Activated CD4-positive, alpha-beta T cell treated with anti-CD3 and anti-CD28 coated beads, Interleukin-2, amount 50 U/mL, for 4 hours (primary cell): ENCODE results near the gene GGPS1.
"Not testable (repeated sequence)": the region's sequence is repeated elsewhere in the genome, so short reads cannot be mapped to it uniquely, and the experiment has no call there.

Experiments used
- DNase-seq, 2 experiments: peaks; one replicate each; pipeline ENCODE4 v3.0.0-alpha.2; 2020

Gene GGPS1

GRCh38 chr1:235328271-235329138, at the start of gene GGPS1:
Gene GGPS1, plus strand, starts transcription at chr1:235328570. Its CDS starts 6,695 bp downstream, at chr1:235335265.
- peak; percentile 99 for DNase-seq

- no peak for DNase-seq
These were observed 49.5 kb upstream of the GGPS1 start for GRCh38 chr1:235278915-235279292.

DNA sequence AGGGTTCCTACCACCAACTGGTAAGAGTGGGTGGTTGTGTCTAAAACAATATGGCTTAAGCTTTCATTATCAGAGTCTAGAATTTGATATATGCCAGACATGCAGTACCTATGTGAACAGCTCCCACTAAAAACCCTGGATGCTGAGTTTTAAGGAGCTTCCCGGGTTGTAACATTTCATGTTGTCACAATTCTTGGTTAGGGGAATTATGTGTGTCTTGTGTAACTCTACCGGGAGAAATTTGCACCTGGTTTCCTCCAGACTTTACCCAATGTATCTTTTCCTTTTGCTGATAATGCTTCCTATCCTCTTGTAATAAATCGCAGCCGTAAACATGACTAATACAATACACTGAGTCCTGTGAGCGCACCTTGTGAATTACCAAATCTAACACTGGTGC, 48.7 kb upstream of the GGPS1 start:
- no peak for DNase-seq

DNA sequence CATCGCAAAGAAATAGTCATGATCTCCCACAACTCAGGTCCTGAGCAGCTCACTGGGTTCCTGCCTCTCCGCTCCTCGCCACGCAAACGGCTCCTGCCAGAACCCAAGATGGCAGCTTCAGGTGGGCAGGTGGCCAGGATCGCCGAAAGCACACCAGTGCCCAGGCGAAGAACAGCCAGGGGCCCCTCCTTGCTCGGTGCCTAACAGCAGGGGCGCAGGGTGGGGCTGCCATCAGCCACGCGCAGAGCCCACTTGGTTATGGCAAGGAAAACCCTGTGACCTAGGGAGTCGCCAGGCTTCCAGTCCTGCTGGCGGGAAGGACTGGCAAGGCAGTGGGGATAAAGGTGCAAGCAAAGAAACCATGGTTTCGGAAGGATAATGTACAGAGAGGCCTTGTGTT, 47.9 kb upstream of the GGPS1 start:
- DNase-seq = no peak

DNA sequence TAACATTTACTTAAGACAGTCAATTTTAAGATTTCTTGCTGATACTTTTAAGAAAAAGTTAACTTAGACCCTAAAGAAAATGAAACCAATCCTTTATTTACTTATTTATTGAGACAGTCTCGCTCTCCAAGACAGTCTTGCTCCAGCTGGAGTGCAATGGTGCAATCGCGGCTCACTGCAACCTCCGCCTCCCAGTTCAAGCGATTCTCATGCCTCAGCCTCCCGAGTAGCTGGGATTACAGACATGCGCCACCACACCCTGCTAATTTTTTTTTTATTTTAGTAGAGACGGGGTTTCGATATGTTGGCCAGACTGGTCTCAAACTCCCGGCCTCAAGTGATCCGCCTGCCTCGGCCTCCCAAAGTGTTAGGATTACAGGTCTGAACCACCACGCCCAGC, 44.7 kb upstream of the GGPS1 start:
- not testable (repeated sequence) for DNase-seq

GRCh38 chr1:235284231-235284769, 44.1 kb upstream of the GGPS1 start:
- DNase-seq = no peak

DNA sequence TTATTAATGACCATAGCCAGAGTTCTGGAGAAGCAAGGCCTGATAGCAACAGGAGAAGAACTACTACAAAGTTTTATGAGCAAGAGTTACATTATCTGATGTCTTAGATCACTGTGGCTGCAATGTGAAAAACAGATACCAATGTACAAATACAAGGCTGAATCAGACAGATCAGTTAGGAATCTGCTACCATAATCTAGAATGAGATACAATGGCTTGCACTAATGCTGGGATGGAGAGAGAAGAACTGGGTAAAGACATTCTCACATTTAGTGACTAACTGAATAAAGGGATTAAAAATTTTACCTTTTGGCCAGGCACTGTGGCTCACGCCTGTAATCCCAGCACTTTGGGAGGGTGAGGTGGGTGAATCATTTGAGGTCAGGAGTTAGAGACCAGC, 41.7 kb upstream of the GGPS1 start:
- DNase-seq = no peak

DNA sequence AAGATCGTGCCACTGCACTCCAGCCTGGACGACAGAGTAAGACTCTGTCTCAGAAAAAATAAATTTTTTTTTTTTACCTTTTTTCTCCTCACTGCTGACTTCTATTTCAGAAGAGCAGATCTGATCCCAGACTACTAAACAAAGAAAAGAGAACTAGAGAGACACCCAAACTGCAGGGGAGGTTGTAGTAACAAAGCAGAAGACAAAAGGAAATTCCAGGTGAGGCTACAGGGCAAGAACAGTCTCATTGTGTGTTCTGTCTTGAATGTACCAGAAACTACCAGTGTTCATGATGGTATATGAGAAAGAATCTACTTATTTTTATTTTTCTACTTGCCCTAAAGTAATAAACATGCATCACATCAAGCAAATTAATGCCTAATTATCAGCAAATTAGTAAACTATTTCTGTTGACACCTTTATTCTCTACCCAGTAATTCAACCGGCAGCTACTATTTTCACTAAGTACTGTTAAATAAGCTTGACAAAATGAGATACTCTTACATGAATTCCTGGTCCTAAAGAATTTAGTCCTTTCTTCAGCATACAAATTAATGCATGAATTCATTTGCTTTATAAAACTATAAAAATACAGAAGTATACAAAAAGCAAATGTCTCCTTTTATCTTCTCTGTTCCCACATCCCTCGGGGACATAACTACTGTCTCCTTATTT, 41.0 kb upstream of the GGPS1 start:
- DNase-seq = no peak

DNA sequence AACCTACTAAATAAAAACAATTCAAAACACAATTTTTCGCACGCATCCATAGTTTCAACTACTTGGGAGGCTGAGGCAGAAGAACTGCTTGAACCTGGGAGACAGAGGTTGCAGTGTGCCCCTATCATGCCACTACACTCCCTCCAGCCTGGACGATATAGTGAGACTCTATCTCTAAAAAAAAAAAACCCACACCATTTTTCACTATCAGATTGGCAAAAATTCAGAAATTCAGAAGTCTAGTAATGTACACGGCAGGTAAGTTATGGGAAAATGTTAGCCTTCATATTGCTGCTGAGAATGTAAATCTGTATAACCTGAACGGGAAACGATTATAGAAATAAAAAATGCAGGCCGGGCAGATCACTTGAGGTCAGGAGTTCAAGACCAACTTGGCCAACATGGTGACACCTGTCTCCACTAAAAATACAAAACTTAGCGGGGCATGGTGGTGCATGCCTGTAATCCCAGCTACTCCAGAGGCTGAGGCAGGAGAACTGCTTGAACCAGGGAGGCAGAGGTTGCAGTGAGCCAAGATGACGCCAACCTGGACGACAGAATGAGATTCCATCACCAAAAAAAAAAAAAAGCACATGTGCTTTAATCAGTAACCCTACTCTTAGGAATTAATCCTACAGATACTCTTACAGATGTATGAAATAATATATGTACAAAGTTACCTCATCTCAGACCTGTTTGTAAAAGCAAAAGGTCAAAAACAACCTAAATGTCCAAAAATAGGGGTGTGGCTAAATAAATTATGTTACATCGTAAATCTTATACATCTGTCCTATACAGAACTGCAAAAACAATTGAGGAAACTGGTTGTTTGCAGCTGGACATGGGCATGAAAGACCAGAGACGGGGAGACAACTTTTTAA, 38.3 kb upstream of the GGPS1 start:
- no peak for DNase-seq

DNA sequence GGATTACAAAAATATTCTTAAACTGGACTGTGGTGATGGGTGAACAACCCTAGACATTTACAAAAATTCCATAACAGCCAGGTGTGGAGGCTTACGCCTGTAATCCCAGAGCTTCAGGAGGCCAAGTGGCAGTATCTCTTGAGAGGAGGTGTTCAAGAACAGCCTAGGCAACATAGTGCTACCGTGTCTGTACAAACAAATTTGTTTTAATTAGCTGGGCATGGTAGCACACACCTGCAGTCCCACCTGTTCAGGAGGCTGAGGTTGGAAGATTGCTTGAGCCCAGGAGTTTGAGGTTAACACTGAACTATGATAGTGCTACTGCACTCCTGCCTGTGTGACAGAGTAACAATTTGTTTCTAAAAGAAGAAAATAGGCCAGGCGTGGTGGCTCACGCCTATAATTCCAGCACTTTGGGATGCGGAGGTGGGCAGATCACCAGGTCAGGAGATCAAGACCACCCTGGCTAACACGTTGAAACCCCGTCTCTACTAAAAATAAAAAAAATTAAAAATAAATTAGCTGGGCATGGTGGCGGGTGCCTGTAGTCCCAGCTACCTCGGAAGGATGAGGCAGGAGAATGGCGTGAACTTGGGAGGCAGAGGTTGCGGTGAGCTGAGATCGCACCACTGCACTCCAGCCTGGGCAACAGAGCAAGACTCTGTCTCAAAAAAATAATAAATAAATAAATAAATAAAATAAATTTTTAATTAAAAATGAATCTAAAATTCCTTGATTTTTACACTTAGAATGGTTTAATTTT, 37.4 kb upstream of the GGPS1 start:
- DNase-seq = no peak

GRCh38 chr1:235291599-235292091, 36.7 kb upstream of the GGPS1 start:
- no peak for DNase-seq

GRCh38 chr1:235292790-235293189, 35.6 kb upstream of the GGPS1 start:
- no peak for DNase-seq

GRCh38 chr1:235293322-235293942, 34.9 kb upstream of the GGPS1 start:
- no peak for DNase-seq

DNA sequence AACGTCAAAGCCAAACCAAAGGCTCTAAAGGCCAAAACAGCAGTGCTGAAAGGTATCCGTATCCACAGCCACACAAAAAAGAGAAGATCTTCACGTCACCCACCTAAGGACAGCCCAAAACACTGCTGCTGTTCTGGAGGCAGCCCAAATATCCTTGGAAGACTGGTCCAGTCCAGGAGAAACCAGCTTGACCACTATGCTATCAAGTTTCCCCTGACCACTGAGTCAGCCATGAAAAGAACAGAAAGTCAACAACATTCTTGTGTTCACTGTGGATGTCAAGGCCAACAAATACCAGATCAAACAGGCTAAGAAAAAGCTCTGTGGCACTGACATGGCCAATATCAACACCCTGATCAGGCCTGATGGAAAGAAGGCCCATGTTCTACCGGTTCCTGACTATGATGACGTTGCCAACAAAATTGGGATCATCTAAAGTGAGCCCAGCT, 32.4 kb upstream of the GGPS1 start:
- DNase-seq = no peak

DNA sequence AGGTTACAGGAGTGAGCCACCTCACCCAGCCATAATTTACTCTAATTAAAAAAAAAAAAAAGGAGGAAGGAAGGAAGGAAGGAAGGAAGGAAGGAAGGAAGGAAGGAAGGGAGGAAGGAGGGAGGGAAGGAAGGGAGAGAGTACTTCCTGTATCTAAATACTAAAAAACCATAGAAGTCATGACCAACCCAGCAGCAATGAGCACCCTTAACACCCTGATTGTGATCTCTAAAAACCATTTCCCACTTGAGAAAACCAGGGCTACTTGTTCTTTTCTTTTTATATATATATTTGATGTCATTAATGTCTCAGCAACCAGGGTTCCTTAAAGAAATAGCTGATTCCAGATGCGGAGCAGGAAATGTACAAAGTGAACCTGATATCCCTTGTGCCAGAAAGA, 31.6 kb upstream of the GGPS1 start:
- DNase-seq = no peak

- no peak for DNase-seq
These were observed 30.8 kb upstream of the GGPS1 start for GRCh38 chr1:235297579-235297978.

DNA sequence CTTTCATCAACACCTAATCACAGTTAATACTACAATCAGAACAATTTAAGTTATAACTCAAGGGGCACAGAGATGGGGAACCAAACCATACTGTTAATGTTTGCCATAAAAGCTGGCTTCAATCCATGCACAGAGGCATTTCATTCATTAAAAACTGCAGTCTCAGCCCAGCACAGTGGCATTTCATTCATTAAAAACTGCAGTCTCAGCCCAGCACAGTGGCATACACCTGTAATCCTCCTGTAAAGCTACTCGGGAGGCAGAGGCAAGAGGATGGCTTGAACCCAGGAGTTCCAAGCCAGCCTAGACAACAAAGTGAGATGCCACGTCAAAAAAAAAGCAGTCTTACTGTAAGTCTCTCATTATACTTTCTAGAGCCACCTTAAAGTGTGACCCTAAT, 29.6 kb upstream of the GGPS1 start:
- DNase-seq = no peak

DNA sequence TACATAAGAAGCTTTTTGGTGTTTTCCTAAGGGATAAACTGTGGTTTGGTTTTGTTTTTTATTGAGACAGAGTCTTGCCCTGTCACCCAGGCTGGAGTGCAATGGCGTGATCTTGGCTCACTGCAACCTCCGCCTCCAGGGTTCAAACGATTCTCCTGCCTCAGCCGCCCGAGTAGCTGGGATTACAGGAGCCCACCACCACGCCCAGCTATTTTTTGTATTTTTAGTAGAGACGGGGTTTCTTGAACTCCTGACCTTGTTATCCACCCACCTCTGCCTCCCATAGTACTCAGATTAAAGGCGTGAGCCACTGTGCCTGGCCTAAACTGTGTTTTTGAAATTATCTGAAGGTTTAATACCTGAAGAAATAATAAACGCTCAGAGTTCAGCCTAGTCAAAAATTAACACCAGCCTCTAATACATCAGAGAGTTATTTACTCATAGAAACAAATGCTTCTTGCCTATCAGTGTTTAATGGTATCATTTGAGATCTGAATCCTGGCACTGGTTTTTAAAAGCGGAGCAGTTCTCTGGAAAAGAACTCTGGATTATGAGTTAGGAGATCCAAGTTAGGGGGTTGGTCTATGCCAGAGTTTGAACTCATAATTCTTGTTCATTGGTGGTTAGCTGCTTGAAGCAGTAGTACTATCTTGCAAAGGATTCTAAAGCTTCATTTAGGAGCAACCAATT, 29.1 kb upstream of the GGPS1 start:
- DNase-seq = no peak

DNA sequence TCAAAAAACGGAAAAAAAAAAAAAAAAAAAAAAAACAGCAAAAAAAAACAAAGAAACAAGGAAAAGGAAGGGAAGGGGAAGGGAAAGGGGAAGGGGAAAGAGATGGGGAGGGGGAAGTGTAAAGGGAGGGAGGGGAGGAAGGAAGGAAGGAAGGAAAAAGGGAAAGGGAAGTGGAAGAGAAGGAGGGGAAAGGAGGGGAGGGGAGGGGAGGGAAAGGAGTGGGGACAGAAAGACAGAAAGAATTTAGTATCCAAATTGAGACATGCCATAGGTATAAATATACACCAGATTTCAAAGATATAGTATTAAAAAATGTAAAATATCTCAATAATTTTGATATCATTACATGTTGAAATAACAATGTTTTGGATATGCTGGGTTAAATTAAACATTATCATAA, 26.2 kb upstream of the GGPS1 start:
- no peak for DNase-seq

DNA sequence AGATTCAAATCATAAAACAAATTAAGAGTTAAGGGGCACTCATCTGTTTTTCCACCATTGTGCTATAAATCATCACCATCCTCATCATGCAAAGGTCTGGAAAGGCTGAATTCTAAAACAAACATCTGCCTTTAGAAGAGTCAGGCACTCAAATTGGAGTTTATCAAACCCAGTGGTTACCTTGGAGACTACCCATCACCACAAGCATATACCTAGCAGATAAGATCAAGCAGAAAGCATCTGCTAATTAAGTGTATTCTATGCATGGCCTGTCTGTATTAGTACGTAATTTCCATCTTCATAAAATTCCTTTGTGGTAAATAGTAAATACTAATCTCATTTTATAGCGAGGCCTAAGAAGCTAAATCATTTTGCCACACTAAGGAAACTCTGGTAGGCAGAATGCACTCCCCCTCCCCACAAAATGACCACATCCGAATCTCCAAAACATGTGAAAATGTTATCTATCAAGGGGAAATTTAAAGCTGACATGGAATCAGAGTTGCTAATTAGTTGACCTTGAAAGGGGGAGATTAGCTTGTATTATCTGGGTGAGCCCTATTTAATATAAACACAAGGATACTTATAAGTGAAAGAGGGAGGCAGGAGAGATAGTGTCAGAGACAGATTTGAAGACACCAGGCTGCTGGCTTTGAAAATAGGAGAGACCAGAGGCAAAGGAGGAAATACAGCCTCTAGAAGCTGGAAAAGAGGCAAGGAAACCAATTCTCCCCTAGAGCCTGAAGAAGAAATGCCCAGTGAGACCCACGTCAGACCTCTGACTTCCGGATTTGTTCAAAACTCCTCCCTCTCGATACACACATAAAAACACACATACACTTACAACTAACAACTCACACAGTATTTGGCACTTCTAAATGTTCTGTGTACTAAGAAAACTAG, 23.6 kb upstream of the GGPS1 start:
- DNase-seq = no peak
